OCI-LY1 (cell line): Measurements from ENCODE around the gene GTF2H4.
"Not testable (repeated sequence)": the region's sequence is repeated elsewhere in the genome, so short reads cannot be mapped to it uniquely, and the experiment has no call there.

Experiments used
- H2AFZ ChIP-seq: fragments of 200-600 bp; sonication (generic), shearing (Covaris generic); 2 replicates; pipeline ENCODE4 v1.6.0; 2014; ENCODE audit warnings: antibody characterized with exemption, mild to moderate bottlenecking, low read length
- H3F3A ChIP-seq: fragments of 200-600 bp; sonication (generic), shearing (Covaris generic); 2 replicates; pipeline ENCODE4 v1.6.0; 2014; ENCODE audit warnings: mild to moderate bottlenecking, antibody characterized with exemption, low read length, moderate library complexity; ENCODE audit not compliant: insufficient read depth
- H3K27ac ChIP-seq: fragments of 200-600 bp; sonication (generic); 2 replicates; pipeline ENCODE4 v1.5.1; 2014; ENCODE audit warnings: low read length, mixed run types, mild to moderate bottlenecking, low read depth; ENCODE audit not compliant: poor library complexity, severe bottlenecking
- H3K27me3 ChIP-seq: fragments of 200-600 bp; sonication (generic); 2 replicates; pipeline ENCODE4 v1.6.0; 2014; ENCODE audit warnings: antibody characterized with exemption, mild to moderate bottlenecking, low read length, moderate library complexity; ENCODE audit not compliant: insufficient read depth
- H3K36me3 ChIP-seq: fragments of 200-600 bp; sonication (generic); 2 replicates; pipeline ENCODE4 v1.6.1; 2014; ENCODE audit warnings: mild to moderate bottlenecking, antibody characterized with exemption, low read length, moderate library complexity, mixed read lengths; ENCODE audit not compliant: insufficient read depth
- H3K4me1 ChIP-seq: fragments of 200-600 bp; sonication (generic); 2 replicates; pipeline ENCODE4 v1.5.1; 2014; ENCODE audit warnings: mild to moderate bottlenecking, low read length, moderate library complexity; ENCODE audit not compliant: insufficient read depth, severe bottlenecking
- H3K4me2 ChIP-seq: fragments of 200-600 bp; sonication (generic), shearing (Covaris generic); 2 replicates; pipeline ENCODE4 v1.6.1; 2014; ENCODE audit warnings: low read length
- H3K4me3 ChIP-seq: fragments of 200-600 bp; sonication (generic); 2 replicates; pipeline ENCODE4 v1.5.1; 2014; ENCODE audit warnings: low read length, low read depth, mild to moderate bottlenecking, mixed read lengths; ENCODE audit not compliant: poor library complexity, severe bottlenecking
- H3K79me2 ChIP-seq: fragments of 200-600 bp; shearing (Covaris generic); 2 replicates; pipeline ENCODE4 v1.6.1; 2016; ENCODE audit warnings: mixed run types, low read length, mixed read lengths; ENCODE audit not compliant: insufficient read depth
- H3K9ac ChIP-seq: fragments of 200-600 bp; sonication (generic), shearing (Covaris generic); 2 replicates; pipeline ENCODE4 v1.6.1; 2014; ENCODE audit warnings: mild to moderate bottlenecking, low read length, mixed read lengths
- H3K9me2 ChIP-seq: fragments of 200-600 bp; sonication (generic), shearing (Covaris generic); 2 replicates; pipeline ENCODE4 v1.6.1; 2014; ENCODE audit warnings: low read depth, mild to moderate bottlenecking, low read length, mixed read lengths
- H3K9me3 ChIP-seq: fragments of 200-600 bp; shearing (Covaris generic); 2 replicates; pipeline ENCODE4 v1.6.1; 2014; ENCODE audit warnings: low read length, mixed read lengths
- H4K20me1 ChIP-seq: fragments of 200-600 bp; sonication (generic), shearing (Covaris generic); 2 replicates; pipeline ENCODE4 v1.6.0; 2016; ENCODE audit warnings: mild to moderate bottlenecking, low read length; ENCODE audit not compliant: insufficient read depth
- CTCF ChIP-seq: fragments of 200-600 bp; sonication (generic), shearing (Covaris generic); IDR thresholded peaks from 2 replicates; pipeline ENCODE4 v1.5.1; 2017; ENCODE audit warnings: mild to moderate bottlenecking, antibody characterized with exemption, low read length, moderate library complexity, mixed read lengths
- EZH2 ChIP-seq: fragments of 200-600 bp; sonication (generic), shearing (Covaris generic); IDR thresholded peaks from 2 replicates; pipeline ENCODE4 v1.8.0; 2017; ENCODE audit warnings: borderline replicate concordance, mixed run types, mild to moderate bottlenecking, antibody characterized with exemption, low read length, moderate library complexity, mixed read lengths

Gene GTF2H4

GRCh38 chr6:30862156-30862875 is 45.7 kb upstream of the GTF2H4 start:
- Histone ChIP-seq H4K20me1 (no peaks in the 10 kb centered on the region), H3K27me3 (no peaks in the 10 kb centered on the region), H3K9ac (no peak overlapping the region), H3K36me3 (no peaks in the 10 kb centered on the region; the same call in 1 of the 2 replicates), H3K4me1 (peaks cover 1% of the 10 kb centered on the region), H3K27ac (no peak overlapping the region), H3K9me2 (no peaks in the 10 kb centered on the region), H3K79me2 (no peaks in the 10 kb centered on the region), H3K4me3 (no peak overlapping the region), H3K4me2 (no peak overlapping the region), H2AFZ (no peak overlapping the region), H3F3A (no peaks in the 10 kb centered on the region), H3K9me3 (0 out of 2 replicates have a peak, but pooled peaks cover 5% of the 10 kb centered on the region)
- TF ChIP-seq CTCF: no peak
- TF ChIP-seq EZH2: no peak

GRCh38 chr6:30864325-30864724 is 43.7 kb upstream of the GTF2H4 start:
- H3K27me3 ChIP-seq: no peaks in the 10 kb centered on the region; the same call in 1 of the 2 replicates
- no peak overlapping the region for H2AFZ ChIP-seq
- H3K4me1 ChIP-seq: no peaks in the 10 kb centered on the region
- no peak overlapping the region for H3K4me2 ChIP-seq
- no peaks in the 10 kb centered on the region for H3K79me2 ChIP-seq
- H3K9me3 ChIP-seq: 0 out of 2 replicates have a peak, but pooled peaks cover 5% of the 10 kb centered on the region
- H3K9ac ChIP-seq: no peak overlapping the region
- no peaks in the 10 kb centered on the region for H3K9me2 ChIP-seq
- H3F3A ChIP-seq: no peaks in the 10 kb centered on the region
- no peak for TF ChIP-seq CTCF
- no peak for TF ChIP-seq EZH2
- H3K27ac ChIP-seq: no peak overlapping the region
- no peaks in the 10 kb centered on the region; the same call in 1 of the 2 replicates for H3K36me3 ChIP-seq
- H4K20me1 ChIP-seq: no peaks in the 10 kb centered on the region
- no peak overlapping the region for H3K4me3 ChIP-seq

DNA sequence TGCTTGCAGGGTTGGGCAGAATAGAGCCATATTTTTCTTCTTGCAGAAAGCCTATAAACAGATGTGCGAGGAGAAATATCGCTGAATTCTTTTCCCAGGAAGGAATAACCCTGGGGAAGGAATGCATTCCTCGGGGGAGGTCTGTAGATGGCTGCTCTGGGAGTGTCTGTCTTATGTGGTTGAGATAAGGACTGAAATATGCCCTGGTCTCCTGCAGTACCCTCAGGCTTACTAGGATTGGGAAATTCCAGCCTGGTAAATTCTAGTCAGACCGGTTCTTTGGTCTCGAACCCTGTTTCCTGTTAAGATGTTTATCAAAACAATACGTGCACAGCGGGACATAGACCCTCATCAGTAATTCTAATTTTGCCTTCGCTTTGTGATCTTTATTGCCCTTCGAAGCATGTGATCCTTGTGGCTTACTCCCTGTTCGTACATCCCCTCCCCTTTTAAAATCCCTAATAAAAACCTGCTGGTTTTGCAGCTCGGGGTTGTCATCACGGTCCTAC is 38.7 kb upstream of the GTF2H4 start:
- H3K4me1 ChIP-seq, H2AFZ ChIP-seq, H3K4me2 ChIP-seq, H3F3A ChIP-seq, H3K9me2 ChIP-seq, H3K9me3 ChIP-seq, H3K27ac ChIP-seq, H3K27me3 ChIP-seq, H3K9ac ChIP-seq, H3K4me3 ChIP-seq, H3K79me2 ChIP-seq, H4K20me1 ChIP-seq, H3K36me3 ChIP-seq: not testable (repeated sequence)

- H3K9me2 ChIP-seq: no peaks in the 10 kb centered on the region
- H3F3A ChIP-seq: no peaks in the 10 kb centered on the region
Measured at GRCh38 chr6:30870546-30870945, 37.5 kb upstream of the GTF2H4 start.

More at GRCh38 chr6:30870546-30870945, 37.5 kb upstream of the GTF2H4 start:
- no peak overlapping the region for H2AFZ ChIP-seq
- H3K4me2 ChIP-seq: no peak overlapping the region
- H3K36me3 ChIP-seq: no peaks in the 10 kb centered on the region; the same call in 1 of the 2 replicates
- H4K20me1 ChIP-seq: no peaks in the 10 kb centered on the region
- H3K4me3 ChIP-seq: no peak overlapping the region
- H3K9me3 ChIP-seq: peaks cover 9% of the 10 kb centered on the region
- TF ChIP-seq EZH2: no peak
- no peak for TF ChIP-seq CTCF
- no peaks in the 10 kb centered on the region for H3K79me2 ChIP-seq
- no peak overlapping the region for H3K27ac ChIP-seq
- no peak overlapping the region for H3K9ac ChIP-seq
- no peaks in the 10 kb centered on the region for H3K4me1 ChIP-seq
- no peaks in the 10 kb centered on the region; the same call in 1 of the 2 replicates for H3K27me3 ChIP-seq
